HepG2 (cell line): Measurements from ENCODE around the gene FITM2. TPM values are rescaled to one million over a fixed set of nuclear protein-coding genes. Genes with fewer than 3 reads are reported as not detected.

Experiments
- CBX2 ChIP-seq, 2 experiments: fragments of 200-600 bp in 1 of 2; sonication (generic); formaldehyde crosslinking in 1 of 2; IDR thresholded peaks; 2 replicates each; pipeline versions ENCODE4 v1.7.0 to v1.8.1; 2018 to 2022; ENCODE audit warnings: low read depth in 2 of 2, low read length in 1 of 2, mild to moderate bottlenecking in 1 of 2, missing genetic modification reagents in 1 of 2
- CCAR2 ChIP-seq: fragments of 200-400 bp; formaldehyde crosslinking; optimal IDR thresholded peaks from 2 replicates; pipeline ENCODE3; 2018; ENCODE audit warnings: low read depth, mild to moderate bottlenecking, low read length, moderate library complexity
- DNMT1 ChIP-seq: sonication (generic); formaldehyde crosslinking; IDR thresholded peaks from 2 replicates; pipeline ENCODE4 v1.5.1; 2020; ENCODE audit warnings: mild to moderate bottlenecking, missing genetic modification reagents
- FOXA1 ChIP-seq, 2 experiments: fragments of 450-650 bp in 1 of 2; sonication (generic) in 1 of 2; formaldehyde crosslinking in 1 of 2; IDR thresholded peaks; 2 replicates each; pipeline versions ENCODE4 v1.4.0 to v1.6.1; 2016 to 2020; ENCODE audit warnings: missing genetic modification reagents in 1 of 2
- FOXA3 ChIP-seq: IDR thresholded peaks from 2 replicates; pipeline ENCODE4 v1.6.1; 2016; ENCODE audit warnings: missing genetic modification reagents, missing compliant biosample characterization
- GATA4 ChIP-seq: sonication (generic); IDR thresholded peaks from 2 replicates; pipeline ENCODE4 v1.6.1; 2016; ENCODE audit warnings: antibody characterized with exemption, low read depth, borderline replicate concordance
- GZF1 ChIP-seq: sonication (generic); formaldehyde crosslinking; IDR thresholded peaks from 2 replicates; pipeline ENCODE4 v1.5.1; 2020; ENCODE audit warnings: mild to moderate bottlenecking, missing genetic modification reagents
- IKZF1 ChIP-seq: fragments of 450-650 bp; IDR thresholded peaks from 2 replicates; pipeline ENCODE4 v1.7.1; 2016
- JUNB ChIP-seq: sonication (generic); formaldehyde crosslinking; IDR thresholded peaks from 2 replicates; pipeline ENCODE4 v1.8.0; 2022; ENCODE audit warnings: missing genetic modification reagents, mild to moderate bottlenecking, borderline replicate concordance
- KAT8 ChIP-seq: IDR thresholded peaks from 2 replicates; pipeline ENCODE4 v1.6.1; 2016; ENCODE audit warnings: missing genetic modification reagents, missing compliant biosample characterization
- MXI1 ChIP-seq: IDR thresholded peaks from 3 replicates; pipeline ENCODE4 v1.6.1; 2012; ENCODE audit warnings: low read depth, low read length, inconsistent platforms, borderline replicate concordance
- NKX3-1 ChIP-seq: sonication (generic); formaldehyde crosslinking; IDR thresholded peaks from 2 replicates; pipeline ENCODE4 v1.5.0; 2020; ENCODE audit warnings: missing genetic modification reagents
- POGZ ChIP-seq: sonication (generic); formaldehyde crosslinking; IDR thresholded peaks from 2 replicates; pipeline ENCODE4 v1.4.0; 2020; ENCODE audit warnings: mild to moderate bottlenecking, missing genetic modification reagents
- SAP130 ChIP-seq: IDR thresholded peaks from 2 replicates; pipeline ENCODE4 v1.6.1; 2016; ENCODE audit warnings: low read depth
- SKI ChIP-seq: fragments of 450-650 bp; IDR thresholded peaks from one replicate; pipeline ENCODE4 v1.6.1; 2018; ENCODE audit warnings: mild to moderate bottlenecking; ENCODE audit not compliant: partially characterized antibody
- YY1 ChIP-seq: IDR thresholded peaks from 2 replicates; pipeline ENCODE4 v1.6.1; 2011; ENCODE audit warnings: low read length, low read depth, moderate library complexity, mild to moderate bottlenecking; ENCODE audit not compliant: insufficient read depth, insufficient replicate concordance
- ZNF20 ChIP-seq: sonication (generic); formaldehyde crosslinking; IDR thresholded peaks from 2 replicates; pipeline ENCODE4 v1.4.0; 2020; ENCODE audit warnings: mild to moderate bottlenecking, moderate library complexity, missing genetic modification reagents
- polyA plus RNA-seq, 8 experiments: library from polyadenylated mRNA; depleted of rRNA in 3 of 8; stranded (reverse) in 7 of 8; unstranded in 1 of 8; fragments of >200 nt; fragmentation: Illumina TruSeq in 4 of 8; extraction: Trizol in 4 of 8; gene quantifications; 2 replicates each; pipeline versions ENCODE4 v1.2.1 to v1.2.3, GENCODE V29; 2011 to 2016; ENCODE audit warnings: low read depth in 4 of 8, missing spikeins in 1 of 8, mixed read lengths in 1 of 8; ENCODE audit not compliant: insufficient read depth in 1 of 8
- total RNA-seq, 5 experiments: library from RNA; depleted of rRNA; stranded (reverse); fragments of >200 nt; fragmentation: Illumina TruSeq; extraction: Trizol; gene quantifications; 2 replicates each; pipeline ENCODE4 v1.2.3, GENCODE V29; 2016; ENCODE audit warnings: low read depth in 1 of 5
- TF ChIP-seq, protein P1 (sequence below): sonication (generic); formaldehyde crosslinking; IDR thresholded peaks from 2 replicates; pipeline ENCODE4 v1.4.0; 2020; ENCODE audit warnings: missing genetic modification reagents
- TF ChIP-seq, protein P2 (sequence below): IDR thresholded peaks from 2 replicates; pipeline ENCODE4 v1.6.1; 2018; ENCODE audit warnings: missing genetic modification reagents
- TF ChIP-seq, protein P3 (sequence below): sonication (generic); formaldehyde crosslinking; IDR thresholded peaks from 2 replicates; pipeline ENCODE4 v1.9.0; 2022; ENCODE audit warnings: missing genetic modification reagents, mild to moderate bottlenecking, borderline replicate concordance
- TF ChIP-seq, protein P4 (sequence below): sonication (generic); formaldehyde crosslinking; IDR thresholded peaks from 2 replicates; pipeline ENCODE4 v1.5.1; 2020; ENCODE audit warnings: mild to moderate bottlenecking, moderate library complexity, missing genetic modification reagents

The FITM2 gene
- total and polyA plus RNA-seq, 2 of the 13 experiments (the other 11 are each of a cell fraction or from before 2014, with no cell fraction given): 9.6 to 24.5 TPM

DNA sequence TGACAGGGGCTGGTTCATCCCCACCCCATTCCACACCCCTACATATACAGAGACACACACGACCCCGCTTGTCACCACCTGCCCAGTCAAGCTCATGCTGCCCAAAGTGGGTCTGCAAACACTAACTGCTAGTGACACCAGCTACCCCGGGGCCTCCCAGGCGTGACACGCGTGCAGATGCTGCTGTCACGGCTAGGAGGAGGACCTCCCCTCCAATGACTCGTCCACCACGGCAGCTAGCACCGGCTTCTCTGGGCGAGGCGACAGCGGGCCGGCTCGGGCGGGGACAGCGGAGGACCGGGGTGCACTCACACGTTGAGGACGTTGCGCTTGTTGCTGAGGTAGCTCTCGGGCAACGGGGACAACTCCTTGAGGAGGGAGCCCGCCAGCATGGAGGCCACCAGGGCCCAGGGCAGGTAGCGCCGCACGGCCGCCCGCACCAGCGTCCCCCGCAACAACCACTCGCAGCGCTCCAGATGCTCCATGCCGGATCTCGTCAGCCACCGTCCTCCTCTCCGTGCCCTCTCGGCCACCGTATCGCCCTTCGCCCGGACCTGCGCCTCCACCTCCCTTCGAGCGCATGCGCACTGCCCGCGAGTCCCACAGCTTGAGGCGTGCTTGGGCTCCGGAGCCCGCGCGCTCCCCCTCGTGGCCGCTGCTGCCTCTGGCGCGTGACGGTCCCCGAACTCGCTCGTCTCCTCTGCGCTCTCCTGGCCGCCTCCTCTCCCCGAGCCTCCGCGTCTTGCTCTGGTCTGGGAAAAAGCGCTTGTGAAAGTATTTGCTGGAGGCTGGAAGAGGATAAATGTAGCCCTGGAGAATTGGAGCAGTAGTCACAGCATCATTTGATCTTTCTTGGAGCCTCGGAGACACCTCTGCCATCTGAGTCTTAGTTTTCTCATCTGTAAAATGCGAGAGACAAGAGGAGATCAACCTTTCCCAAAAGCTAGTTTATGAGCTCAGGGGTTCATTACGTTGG is at the start of gene FITM2 (continued):
- TF ChIP-seq FOXA1 (IDR thresholded peaks at IDR 0.05) (no peak), FOXA1 (CRISPR knock-in tag; IDR thresholded peaks at IDR 0.05) (peak; percentile 69), GATA4 (no peak), DNMT1 (CRISPR knock-in tag) (peak; percentile 98), KAT8 (CRISPR knock-in tag) (peak; percentile 96), ZNF20 (CRISPR knock-in tag) (no peak), JUNB (CRISPR knock-in tag) (no peak), CBX2 (IDR thresholded peaks at IDR 0.05; ENCODE audit: low read depth, low read length) (no peak), CBX2 (CRISPR knock-in tag; IDR thresholded peaks at IDR 0.05; ENCODE audit: low read depth) (peak; percentile 64), GZF1 (CRISPR knock-in tag) (peak; percentile 90), NKX3-1 (CRISPR knock-in tag) (peak; percentile 79; the same call in 1 of the 2 replicates), YY1 (peak; percentile 88), IKZF1 (no peak), SAP130 (CRISPR knock-in tag) (peak; percentile 99), POGZ (CRISPR knock-in tag) (peak; percentile 99), SKI (peak; percentile 66), MXI1 (peak; percentile 98; the same call in 2 of the 3 replicates), FOXA3 (CRISPR knock-in tag) (peak; percentile 78), CCAR2 (no peak)
- TF ChIP-seq, protein P1, sequence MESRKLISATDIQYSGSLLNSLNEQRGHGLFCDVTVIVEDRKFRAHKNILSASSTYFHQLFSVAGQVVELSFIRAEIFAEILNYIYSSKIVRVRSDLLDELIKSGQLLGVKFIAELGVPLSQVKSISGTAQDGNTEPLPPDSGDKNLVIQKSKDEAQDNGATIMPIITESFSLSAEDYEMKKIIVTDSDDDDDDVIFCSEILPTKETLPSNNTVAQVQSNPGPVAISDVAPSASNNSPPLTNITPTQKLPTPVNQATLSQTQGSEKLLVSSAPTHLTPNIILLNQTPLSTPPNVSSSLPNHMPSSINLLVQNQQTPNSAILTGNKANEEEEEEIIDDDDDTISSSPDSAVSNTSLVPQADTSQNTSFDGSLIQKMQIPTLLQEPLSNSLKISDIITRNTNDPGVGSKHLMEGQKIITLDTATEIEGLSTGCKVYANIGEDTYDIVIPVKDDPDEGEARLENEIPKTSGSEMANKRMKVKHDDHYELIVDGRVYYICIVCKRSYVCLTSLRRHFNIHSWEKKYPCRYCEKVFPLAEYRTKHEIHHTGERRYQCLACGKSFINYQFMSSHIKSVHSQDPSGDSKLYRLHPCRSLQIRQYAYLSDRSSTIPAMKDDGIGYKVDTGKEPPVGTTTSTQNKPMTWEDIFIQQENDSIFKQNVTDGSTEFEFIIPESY (CRISPR knock-in tag): peak; percentile 84
- TF ChIP-seq, protein P2, sequence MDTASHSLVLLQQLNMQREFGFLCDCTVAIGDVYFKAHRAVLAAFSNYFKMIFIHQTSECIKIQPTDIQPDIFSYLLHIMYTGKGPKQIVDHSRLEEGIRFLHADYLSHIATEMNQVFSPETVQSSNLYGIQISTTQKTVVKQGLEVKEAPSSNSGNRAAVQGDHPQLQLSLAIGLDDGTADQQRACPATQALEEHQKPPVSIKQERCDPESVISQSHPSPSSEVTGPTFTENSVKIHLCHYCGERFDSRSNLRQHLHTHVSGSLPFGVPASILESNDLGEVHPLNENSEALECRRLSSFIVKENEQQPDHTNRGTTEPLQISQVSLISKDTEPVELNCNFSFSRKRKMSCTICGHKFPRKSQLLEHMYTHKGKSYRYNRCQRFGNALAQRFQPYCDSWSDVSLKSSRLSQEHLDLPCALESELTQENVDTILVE: peak; percentile 93; the same call in 1 of the 2 replicates
- TF ChIP-seq, protein P3, sequence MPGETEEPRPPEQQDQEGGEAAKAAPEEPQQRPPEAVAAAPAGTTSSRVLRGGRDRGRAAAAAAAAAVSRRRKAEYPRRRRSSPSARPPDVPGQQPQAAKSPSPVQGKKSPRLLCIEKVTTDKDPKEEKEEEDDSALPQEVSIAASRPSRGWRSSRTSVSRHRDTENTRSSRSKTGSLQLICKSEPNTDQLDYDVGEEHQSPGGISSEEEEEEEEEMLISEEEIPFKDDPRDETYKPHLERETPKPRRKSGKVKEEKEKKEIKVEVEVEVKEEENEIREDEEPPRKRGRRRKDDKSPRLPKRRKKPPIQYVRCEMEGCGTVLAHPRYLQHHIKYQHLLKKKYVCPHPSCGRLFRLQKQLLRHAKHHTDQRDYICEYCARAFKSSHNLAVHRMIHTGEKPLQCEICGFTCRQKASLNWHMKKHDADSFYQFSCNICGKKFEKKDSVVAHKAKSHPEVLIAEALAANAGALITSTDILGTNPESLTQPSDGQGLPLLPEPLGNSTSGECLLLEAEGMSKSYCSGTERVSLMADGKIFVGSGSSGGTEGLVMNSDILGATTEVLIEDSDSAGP (CRISPR knock-in tag): peak; percentile 98
- TF ChIP-seq, protein P4, sequence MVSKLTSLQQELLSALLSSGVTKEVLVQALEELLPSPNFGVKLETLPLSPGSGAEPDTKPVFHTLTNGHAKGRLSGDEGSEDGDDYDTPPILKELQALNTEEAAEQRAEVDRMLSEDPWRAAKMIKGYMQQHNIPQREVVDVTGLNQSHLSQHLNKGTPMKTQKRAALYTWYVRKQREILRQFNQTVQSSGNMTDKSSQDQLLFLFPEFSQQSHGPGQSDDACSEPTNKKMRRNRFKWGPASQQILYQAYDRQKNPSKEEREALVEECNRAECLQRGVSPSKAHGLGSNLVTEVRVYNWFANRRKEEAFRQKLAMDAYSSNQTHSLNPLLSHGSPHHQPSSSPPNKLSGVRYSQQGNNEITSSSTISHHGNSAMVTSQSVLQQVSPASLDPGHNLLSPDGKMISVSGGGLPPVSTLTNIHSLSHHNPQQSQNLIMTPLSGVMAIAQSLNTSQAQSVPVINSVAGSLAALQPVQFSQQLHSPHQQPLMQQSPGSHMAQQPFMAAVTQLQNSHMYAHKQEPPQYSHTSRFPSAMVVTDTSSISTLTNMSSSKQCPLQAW (CRISPR knock-in tag): peak; percentile 99
